GM19099 (cell line): ENCODE results near the gene ARIH1.

ENCODE experiments used
- POLR2A ChIP-seq: IDR thresholded peaks from 3 replicates; pipeline ENCODE4 v1.6.1; 2011; ENCODE audit warnings: low read depth; ENCODE audit not compliant: insufficient read length; ENCODE audit errors: extremely low read depth

ARIH1 gene

GRCh38 chr15:72614810-72615532, 140.8 kb downstream of the ARIH1 start:
- TF ChIP-seq POLR2A = no peak

GRCh38 chr15:72616491-72617210, 142.5 kb downstream of the ARIH1 start:
- TF ChIP-seq POLR2A = no peak

- TF ChIP-seq POLR2A = peak; percentile 25
Measured at GRCh38 chr15:72636519-72637282, 162.6 kb downstream of the ARIH1 start.
